IMR-90 (cell line): ENCODE data around the gene C8A. TPM values are rescaled to one million over a fixed set of nuclear protein-coding genes. Genes with fewer than 3 reads are reported as not detected.

Experiments used
- ATAC-seq: fragments of 200-7000 bp; cut with Tn5 transposase; 2 replicates; pipeline ENCODE4 v1.9.1; 2020; ENCODE audit warnings: low read depth, mild to moderate bottlenecking, moderate library complexity
- BruUV-seq: library from RNA; stranded (reverse); fragments of 400-500 nt; replicated peaks from 2 replicates; lab custom pipeline; 2021; lab: Mats Ljungman, UMichigan
- CTCF ChIA-PET: fragments of 300-600 bp; formaldehyde crosslinking; extraction: SDS; loops from one replicate; lab custom pipeline; 2021; ENCODE audit warnings: antibody characterized with exemption; lab: Yijun Ruan, JAX
- POLR2A ChIA-PET: fragments of 300-600 bp; sonication (Branson Sonifier 250); formaldehyde crosslinking; loops from one replicate; lab custom pipeline; 2022; ENCODE audit warnings: antibody characterized with exemption; ENCODE audit not compliant: unreplicated experiment; lab: Charles Lee
- DNase-seq: peaks from one replicate; pipeline ENCODE4 v3.0.0; 2013
- H2AFZ ChIP-seq: replicated peaks from 2 replicates; pipeline ENCODE3; 2013; ENCODE audit warnings: low read length, mild to moderate bottlenecking; ENCODE audit not compliant: poor library complexity
- H2AK5ac ChIP-seq: 2 replicates; pipeline ENCODE4 v1.6.1; 2013; ENCODE audit warnings: low read depth, low read length, inconsistent platforms
- H2AK9ac ChIP-seq: replicated peaks from 2 replicates; pipeline ENCODE3; 2013; ENCODE audit warnings: mild to moderate bottlenecking, low read depth, low read length, moderate library complexity; ENCODE audit not compliant: poor library complexity
- H2BK120ac ChIP-seq: 2 replicates; pipeline ENCODE4 v1.6.1; 2013; ENCODE audit warnings: low read depth, low read length, inconsistent platforms
- H2BK15ac ChIP-seq: 3 replicates; pipeline ENCODE4 v1.6.1; 2013; ENCODE audit warnings: low read depth, low read length, inconsistent platforms
- H2BK20ac ChIP-seq: 2 replicates; pipeline ENCODE4 v1.6.1; 2013; ENCODE audit warnings: low read depth, mild to moderate bottlenecking, inconsistent platforms, low read length, moderate library complexity
- H2BK5ac ChIP-seq: 2 replicates; pipeline ENCODE4 v1.6.1; 2013; ENCODE audit warnings: mild to moderate bottlenecking, low read depth, low read length, inconsistent platforms; ENCODE audit not compliant: poor library complexity, severe bottlenecking
- H3K14ac ChIP-seq: replicated peaks from 2 replicates; pipeline ENCODE4 v1.6.1; 2013; ENCODE audit warnings: low read depth, low read length, inconsistent platforms
- H3K18ac ChIP-seq: 2 replicates; pipeline ENCODE4 v1.6.1; 2013; ENCODE audit warnings: low read depth, low read length, control low read depth
- H3K23ac ChIP-seq: 2 replicates; pipeline ENCODE4 v1.6.1; 2013; ENCODE audit warnings: low read depth, low read length, inconsistent platforms
- H3K27ac ChIP-seq: 2 replicates; pipeline ENCODE4 v1.5.1; 2013; ENCODE audit warnings: mild to moderate bottlenecking, control low read depth, low read length; ENCODE audit not compliant: insufficient read depth
- H3K27me3 ChIP-seq: 2 replicates; pipeline ENCODE4 v1.6.1; 2013; ENCODE audit warnings: low read length; ENCODE audit not compliant: control insufficient read depth, insufficient read depth
- H3K36me3 ChIP-seq: 2 replicates; pipeline ENCODE4 v1.6.1; 2013; ENCODE audit warnings: low read length, mixed read lengths; ENCODE audit not compliant: control insufficient read depth, insufficient read depth
- H3K4ac ChIP-seq: 2 replicates; pipeline ENCODE4 v1.6.1; 2013; ENCODE audit warnings: low read depth, low read length, inconsistent platforms
- H3K4me1 ChIP-seq: 2 replicates; pipeline ENCODE4 v1.6.1; 2013; ENCODE audit warnings: low read length, mixed read lengths; ENCODE audit not compliant: control insufficient read depth, insufficient read depth
- H3K4me2 ChIP-seq: 2 replicates; pipeline ENCODE4 v1.6.1; 2013; ENCODE audit warnings: low read depth, mild to moderate bottlenecking, control low read depth, low read length, moderate library complexity
- H3K4me3 ChIP-seq: 2 replicates; pipeline ENCODE4 v1.5.1; 2013; ENCODE audit warnings: low read depth, mild to moderate bottlenecking, control low read depth, low read length, moderate library complexity; ENCODE audit not compliant: insufficient read depth
- H3K56ac ChIP-seq: 2 replicates; pipeline ENCODE4 v1.6.1; 2013; ENCODE audit warnings: low read length, inconsistent platforms; ENCODE audit not compliant: insufficient read depth; ENCODE audit errors: extremely low read depth
- H3K79me1 ChIP-seq, 2 experiments: 2 replicates each; pipeline ENCODE4 v1.6.1; 2013; ENCODE audit warnings: low read length in 2 of 2, inconsistent platforms in 1 of 2, low read depth in 1 of 2
- H3K9ac ChIP-seq: 2 replicates; pipeline ENCODE4 v1.6.1; 2013; ENCODE audit warnings: low read depth, low read length, control low read depth
- H3K9me1 ChIP-seq: 2 replicates; pipeline ENCODE4 v1.6.1; 2013; ENCODE audit warnings: low read length, inconsistent platforms; ENCODE audit not compliant: insufficient read depth
- H3K9me3 ChIP-seq: 2 replicates; pipeline ENCODE4 v1.6.1; 2013; ENCODE audit warnings: low read length; ENCODE audit not compliant: control insufficient read depth, insufficient read depth
- H4K20me1 ChIP-seq: 2 replicates; pipeline ENCODE4 v1.6.1; 2013; ENCODE audit warnings: low read length, inconsistent platforms; ENCODE audit not compliant: insufficient read depth
- H4K5ac ChIP-seq: 2 replicates; pipeline ENCODE4 v1.6.1; 2013; ENCODE audit warnings: mild to moderate bottlenecking, low read depth, low read length, control low read depth
- H4K8ac ChIP-seq, 2 experiments: 2 replicates each; pipeline ENCODE4 v1.6.1; 2013; ENCODE audit warnings: low read depth in 2 of 2, low read length in 2 of 2, control low read depth in 1 of 2, inconsistent platforms in 1 of 2
- H4K91ac ChIP-seq: 2 replicates; pipeline ENCODE4 v1.6.1; 2013; ENCODE audit warnings: low read depth, low read length, inconsistent platforms; ENCODE audit not compliant: insufficient read depth
- CEBPB ChIP-seq: IDR thresholded peaks from 2 replicates; pipeline ENCODE4 v1.6.1; 2012; ENCODE audit warnings: low read depth, low read length, improper control_type of control experiment
- CHD1 ChIP-seq: IDR thresholded peaks from 2 replicates; pipeline ENCODE4 v1.6.1; 2012; ENCODE audit warnings: low read depth, low read length, improper control_type of control experiment
- CTCF ChIP-seq: conservative IDR thresholded peaks from 2 replicates; pipeline ENCODE4 v1.5.1; 2012; ENCODE audit warnings: mild to moderate bottlenecking, low read depth, low read length, improper control_type of control experiment
- ELK1 ChIP-seq: fragments of 150-350 bp; IDR thresholded peaks from 2 replicates; pipeline ENCODE4 v1.6.1; 2016; ENCODE audit warnings: low read depth, mild to moderate bottlenecking, low read length, moderate library complexity, borderline replicate concordance
- NFE2L2 ChIP-seq: fragments of 150-350 bp; IDR thresholded peaks from 2 replicates; pipeline ENCODE4 v1.6.1; 2016; ENCODE audit warnings: low read depth, mild to moderate bottlenecking, low read length
- RCOR1 ChIP-seq: IDR thresholded peaks from 2 replicates; pipeline ENCODE4 v1.6.1; 2012; ENCODE audit warnings: mild to moderate bottlenecking, low read length, improper control_type of control experiment; ENCODE audit not compliant: insufficient replicate concordance
- RFX5 ChIP-seq: IDR thresholded peaks from 2 replicates; pipeline ENCODE4 v1.8.0; 2012; ENCODE audit warnings: low read depth, mild to moderate bottlenecking, low read length, moderate library complexity
- WGBS, 2 experiments: methylation state at CpG; one replicate each; pipeline versions ENCODE4 v1.1.5 to v1.1.7; 2013; ENCODE audit warnings: missing lambda C conversion rate in 2 of 2; ENCODE audit not compliant: insufficient read length in 1 of 2; ENCODE audit errors: extremely low coverage in 2 of 2; 5-methylcytosine and 5-hydroxymethylcytosine counted together
- dilution Hi-C: fragments of 300-500 bp; cut with HindIII; formaldehyde crosslinking; loops from one replicate; pipeline ENCODE4 v1.14.3; 2018; ENCODE audit warnings: low sequenced_read_pairs; ENCODE audit not compliant: unreplicated experiment
- in situ Hi-C: fragments of 300-500 bp; cut with MboI; formaldehyde crosslinking; loops from 3 replicates; pipeline ENCODE4 v1.14.3; 2019; ENCODE audit warnings: low sequenced_read_pairs, inconsistent platforms, mixed read lengths
- intact Hi-C: fragments of 100-400 bp; cut with micrococcal nuclease; formaldehyde crosslinking; loops from 2 replicates; pipeline ENCODE4 v1.10.0; 2022
- polyA plus RNA-seq, 3 experiments: library from polyadenylated mRNA; depleted of rRNA; stranded (reverse); fragments of >200 nt; gene quantifications; 2 replicates each; pipeline ENCODE4 v1.2.3, GENCODE V29; 2012; ENCODE audit warnings: low replicate concordance in 1 of 3
- total RNA-seq: library from RNA; depleted of rRNA; stranded (reverse); fragments of >200 nt; gene quantifications from 2 replicates; pipeline ENCODE4 v1.2.3, GENCODE V29; 2012

C8A gene
- total and polyA plus RNA-seq, 2 of the 4 experiments (the other 2 are of a cell fraction): not detected

- POLR2A ChIA-PET: no interaction called here
- H3K4me2 ChIP-seq: no peak overlapping the region
- H4K20me1 ChIP-seq: no peaks in the 10 kb centered on the region
- H2AK9ac ChIP-seq: no peak overlapping the region
- WGBS, 2 experiments: no CpG with 5 or more reads among the region's 1 CpG
- no peak overlapping the region for H3K27ac ChIP-seq
- no peak overlapping the region for H3K4me3 ChIP-seq
- H3K79me1 ChIP-seq: no peaks in the 10 kb centered on the region
- H2BK120ac ChIP-seq: no peak overlapping the region
- dilution Hi-C loops: no loop called here
- H3K4ac ChIP-seq: no peak overlapping the region
- H2BK20ac ChIP-seq: no peak overlapping the region
- TF ChIP-seq CTCF (no peak), RCOR1 (no peak), ELK1 (no peak), NFE2L2 (no peak), RFX5 (no peak), CEBPB (no peak), CHD1 (no peak)
- no peaks in the 10 kb centered on the region for H3K4me1 ChIP-seq
- no peak overlapping the region for H3K9ac ChIP-seq
- no peak overlapping the region for H4K8ac ChIP-seq
- no peaks in the 10 kb centered on the region for H3K9me3 ChIP-seq
- no peak overlapping the region for H3K56ac ChIP-seq
- in situ Hi-C loops: no loop called here
- DNase-seq (no peak), ATAC-seq (no peak)
- no peak overlapping the region for H4K5ac ChIP-seq
- no peak overlapping the region for H3K23ac ChIP-seq
- no TSS peak for BruUV-seq
- no peak overlapping the region for H2AFZ ChIP-seq
- no peak overlapping the region for H2BK15ac ChIP-seq
- no peak overlapping the region for H3K18ac ChIP-seq
- no peaks in the 10 kb centered on the region for H3K9me1 ChIP-seq
- no peak overlapping the region for H2BK5ac ChIP-seq
- no peaks in the 10 kb centered on the region for H3K27me3 ChIP-seq
- no peak overlapping the region for H3K14ac ChIP-seq
- CTCF ChIA-PET: interaction anchor here (1.6 kb wide), 1 partner anchor 11 kb away, joined by 3 read pairs; no protein-coding TSS in a partner anchor
- no peaks in the 10 kb centered on the region for H3K36me3 ChIP-seq
- H4K91ac ChIP-seq: no peak overlapping the region
- no peak overlapping the region for H2AK5ac ChIP-seq
- intact Hi-C loops: no loop called here
Observed at GRCh38 chr1:56855190-56855589, 593 bp downstream of the C8A start.
